ENCODE measurements around the gene NPFFR1.

The NPFFR1 gene

DNA sequence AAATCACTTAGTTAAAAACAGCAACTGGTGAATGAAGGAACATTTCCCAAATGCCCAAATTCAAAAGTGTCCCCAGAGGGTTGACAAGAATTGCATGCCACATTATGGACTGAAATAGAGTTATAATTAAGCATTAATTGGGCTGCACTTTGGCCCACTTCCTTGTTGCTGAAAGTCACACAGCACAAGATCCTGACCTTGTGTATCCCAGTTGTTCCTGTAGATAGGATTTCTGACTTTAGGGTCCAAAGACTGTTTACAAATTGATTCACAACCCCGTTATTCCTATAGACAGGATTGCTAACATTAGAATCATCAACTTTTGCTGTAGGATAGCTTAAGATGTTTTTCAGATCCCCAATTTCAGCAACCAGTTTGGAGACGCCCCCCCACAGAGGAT lies 31.5 kb upstream of the NPFFR1 start:
- no peak for DNase-seq (ENCODE audit: low spot score)

DNA sequence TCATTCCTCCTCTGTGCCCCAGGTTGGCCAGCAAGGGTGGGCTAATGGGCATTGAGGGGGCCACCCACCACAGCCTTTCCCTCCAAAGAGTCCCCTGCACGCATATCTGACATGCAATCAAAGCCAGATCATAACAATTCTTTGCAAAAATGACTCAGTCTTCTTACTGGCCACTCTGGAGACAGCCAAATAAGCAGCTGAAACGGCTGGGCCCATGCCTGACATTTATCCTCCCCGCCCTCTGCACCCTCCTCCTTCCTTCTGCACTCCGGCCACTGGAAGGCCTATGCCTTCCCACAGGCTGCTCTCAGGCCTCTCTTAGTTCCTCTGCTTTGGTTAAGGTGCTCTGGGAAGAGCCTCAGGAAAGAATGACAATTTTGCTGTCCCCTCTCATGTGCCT lies 29.2 kb upstream of the NPFFR1 start:
- no peak for DNase-seq (ENCODE audit: low spot score)

DNA sequence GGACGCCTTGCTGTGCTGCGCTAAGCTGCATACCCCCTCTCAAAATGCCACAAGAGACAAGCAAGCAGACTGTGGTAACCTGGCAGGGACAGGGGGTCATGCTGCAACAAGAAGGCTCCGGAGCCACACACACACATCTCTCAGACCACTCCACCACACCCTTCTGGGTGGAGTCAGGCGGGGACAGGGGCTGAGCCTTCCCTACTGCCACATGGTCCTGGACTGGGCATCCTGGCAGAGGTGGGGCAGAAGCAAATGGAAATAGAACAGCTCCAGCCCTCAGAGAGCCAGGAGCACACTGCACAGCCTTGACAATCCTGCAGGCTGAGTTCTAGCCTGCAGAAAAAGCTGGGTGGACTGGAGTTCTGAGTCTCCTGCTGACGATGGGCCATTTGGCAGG lies 28.4 kb upstream of the NPFFR1 start:
- no peak for DNase-seq (ENCODE audit: low spot score)

DNA sequence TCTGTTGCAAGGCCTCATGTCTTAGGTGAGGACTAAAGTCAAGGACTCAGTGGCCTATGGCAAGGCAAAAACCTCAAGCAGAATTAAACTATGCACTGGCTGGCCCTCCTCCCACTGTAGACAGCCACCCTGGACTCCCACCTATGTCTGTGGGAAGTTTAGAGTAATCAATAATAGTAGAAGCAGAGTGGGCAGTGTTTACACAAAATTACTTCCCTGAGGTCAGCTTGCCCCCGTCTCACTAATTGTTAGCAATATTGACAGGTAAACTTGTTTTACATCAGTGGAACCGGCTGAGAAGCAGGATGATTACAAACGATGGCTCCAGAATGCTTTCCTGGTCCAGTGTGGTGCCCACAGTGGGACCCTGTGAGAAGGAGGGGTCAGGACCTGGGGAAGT lies 27.9 kb upstream of the NPFFR1 start:
- no peak for DNase-seq (ENCODE audit: low spot score)

DNA sequence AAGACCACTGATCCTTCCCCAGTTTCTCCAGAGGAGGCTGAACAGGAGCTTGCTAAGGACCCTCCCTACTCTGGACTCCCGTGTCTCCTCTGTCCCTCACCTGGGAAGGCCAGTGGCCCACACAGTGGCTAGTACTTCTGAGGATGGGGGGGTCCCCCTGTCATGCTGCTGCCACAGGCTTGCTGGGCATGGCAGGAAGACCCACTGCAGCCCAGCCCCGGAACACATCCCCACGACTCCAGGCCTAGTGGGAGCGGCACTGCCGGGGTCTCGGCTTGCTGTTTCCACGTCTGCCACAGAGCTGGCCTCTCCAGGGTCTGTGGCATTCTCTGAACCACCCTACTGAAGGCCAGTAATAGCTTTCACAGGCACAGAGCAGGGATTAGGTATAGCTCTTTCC lies 25.9 kb upstream of the NPFFR1 start:
- DNase-seq (ENCODE audit: low spot score): no peak

DNA sequence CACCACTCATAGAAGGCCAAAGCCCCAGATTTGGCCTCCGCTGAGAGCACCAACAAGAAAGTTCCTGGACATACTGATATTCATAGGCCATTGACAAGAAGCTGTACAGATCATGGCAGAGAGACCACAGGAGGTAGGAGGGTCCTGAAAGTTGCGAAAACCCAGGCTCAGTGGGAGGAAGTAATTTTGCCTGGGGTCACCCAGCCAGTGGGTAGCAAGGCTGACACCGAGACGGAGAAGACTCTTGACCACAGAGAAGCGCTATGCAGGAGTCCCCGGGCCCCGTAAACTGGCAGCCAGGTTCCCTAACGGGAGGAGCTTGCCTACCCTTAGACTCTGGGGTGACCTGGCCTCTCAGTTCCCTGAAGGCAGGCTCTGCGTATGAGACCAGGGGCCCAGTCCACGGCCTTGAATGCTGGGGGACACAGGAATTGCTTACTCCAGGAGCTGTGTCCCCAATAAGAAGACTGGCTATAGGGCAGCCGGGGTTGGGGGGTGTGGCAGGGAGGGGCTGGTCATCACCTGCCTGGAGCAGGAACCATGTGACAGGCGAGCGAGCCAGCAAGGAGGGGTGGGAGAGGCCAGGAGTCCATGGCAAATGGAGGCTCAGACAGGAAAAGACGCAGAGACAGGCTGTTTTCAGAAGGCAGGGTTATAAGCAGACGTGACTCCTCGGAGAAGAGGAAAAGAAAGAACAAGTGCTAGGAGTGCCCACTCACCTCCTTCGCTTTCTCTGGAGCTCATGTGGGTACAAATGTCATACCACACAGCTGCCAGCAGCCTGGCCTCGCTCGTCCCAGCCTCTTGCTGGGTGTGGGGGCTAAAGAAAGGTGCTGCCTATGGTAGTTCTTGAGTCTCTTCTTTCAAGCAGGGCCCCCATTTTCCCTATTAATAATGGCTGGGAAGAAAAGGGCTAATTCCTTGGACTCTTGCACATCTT lies 24.6 kb upstream of the NPFFR1 start:
- no peak for DNase-seq (ENCODE audit: low spot score)

DNA sequence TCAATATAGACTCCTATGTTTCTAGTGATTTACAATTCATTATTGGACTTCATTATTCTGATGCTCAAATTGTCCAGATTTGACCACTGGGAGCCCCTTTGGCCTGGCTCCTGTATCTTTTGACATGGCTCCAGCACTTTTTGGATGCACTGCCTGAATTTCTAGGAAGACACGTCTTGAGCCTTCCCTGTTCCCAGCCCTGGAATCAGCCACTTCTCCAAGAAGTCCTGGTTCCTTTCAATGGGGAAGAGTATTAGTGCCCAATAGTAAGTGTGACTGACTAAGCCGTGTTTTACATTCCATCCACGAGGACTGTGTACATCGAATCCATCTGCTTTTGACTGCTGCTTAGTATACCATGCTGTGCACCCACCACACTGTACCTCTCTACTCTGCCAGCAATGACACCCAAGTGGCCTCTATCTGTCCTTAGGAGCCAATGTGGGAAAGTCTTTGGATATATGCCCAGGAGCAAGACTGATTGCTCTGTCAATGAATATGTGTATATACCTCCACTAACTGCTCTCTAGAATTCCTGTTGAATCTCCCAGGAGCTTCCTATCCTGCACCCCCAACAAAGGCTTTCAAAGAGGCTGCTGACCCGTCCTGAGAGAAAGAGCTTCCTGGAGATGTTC lies 23.2 kb upstream of the NPFFR1 start:
- no peak for DNase-seq (ENCODE audit: low spot score)

DNA sequence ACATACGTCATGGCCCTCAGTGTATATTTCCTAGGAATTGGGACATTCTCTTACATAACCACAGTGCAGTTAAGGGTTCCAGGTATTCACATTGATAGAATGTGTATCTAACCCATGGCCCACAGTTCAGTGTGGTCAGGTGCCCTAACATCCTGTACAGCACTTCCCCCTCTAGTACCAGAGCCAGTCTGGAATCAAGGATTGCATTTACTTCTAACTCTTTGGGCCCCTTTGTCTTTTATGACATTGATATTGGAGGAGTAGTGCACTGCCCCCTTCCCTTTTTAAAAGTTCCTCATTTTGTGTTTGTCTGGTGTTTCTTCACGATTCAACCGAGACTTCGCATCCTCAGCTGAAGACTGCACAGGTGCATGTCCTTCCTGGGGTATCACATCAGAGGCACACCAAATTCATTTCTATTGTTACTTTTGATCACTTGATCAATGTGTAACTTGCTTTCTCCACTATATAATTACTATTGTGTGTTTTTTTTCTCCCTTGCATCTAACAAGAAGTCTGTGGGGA lies 22.4 kb upstream of the NPFFR1 start:
- no peak for DNase-seq (ENCODE audit: low spot score)

DNA sequence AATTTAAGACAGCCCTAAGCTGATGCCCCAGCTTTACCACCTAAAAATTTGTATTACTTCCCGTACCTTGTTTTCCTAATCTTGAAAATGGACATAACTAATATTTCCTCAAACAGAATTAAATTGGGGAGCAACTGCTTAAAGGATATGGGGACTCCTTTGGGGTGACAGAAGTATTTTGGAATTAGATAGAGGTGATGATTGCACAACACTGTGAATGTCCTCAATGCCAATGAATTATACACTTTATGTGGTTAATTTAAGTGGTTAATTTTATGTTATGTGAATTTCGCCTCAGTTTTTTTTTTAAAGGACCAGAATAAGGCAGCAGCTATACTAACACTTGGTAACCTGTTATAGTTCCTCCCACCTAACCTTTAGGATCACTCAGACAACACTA lies 19.9 kb upstream of the NPFFR1 start:
- no peak for DNase-seq (ENCODE audit: low spot score)

DNA sequence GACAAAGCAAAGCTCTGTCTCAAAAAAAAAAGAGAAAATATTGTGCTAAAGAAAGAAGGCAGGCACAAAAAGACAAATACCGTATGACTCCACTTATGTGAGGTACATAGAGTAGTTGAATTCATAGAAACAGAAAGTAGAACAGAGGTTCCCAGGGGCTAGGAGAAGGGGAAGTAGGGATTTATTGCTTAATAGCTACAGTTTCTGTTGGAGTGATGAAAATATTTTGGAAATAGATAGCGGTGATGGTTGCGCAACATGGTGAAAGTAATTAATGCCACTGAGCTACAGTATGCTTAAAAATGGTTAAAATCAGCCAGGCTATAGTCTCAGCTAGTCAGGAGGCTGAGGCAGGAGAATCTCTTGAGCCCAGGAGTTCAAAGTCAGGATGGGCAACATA lies 18.5 kb upstream of the NPFFR1 start:
- peak; percentile 11 for DNase-seq (ENCODE audit: low spot score)

DNA sequence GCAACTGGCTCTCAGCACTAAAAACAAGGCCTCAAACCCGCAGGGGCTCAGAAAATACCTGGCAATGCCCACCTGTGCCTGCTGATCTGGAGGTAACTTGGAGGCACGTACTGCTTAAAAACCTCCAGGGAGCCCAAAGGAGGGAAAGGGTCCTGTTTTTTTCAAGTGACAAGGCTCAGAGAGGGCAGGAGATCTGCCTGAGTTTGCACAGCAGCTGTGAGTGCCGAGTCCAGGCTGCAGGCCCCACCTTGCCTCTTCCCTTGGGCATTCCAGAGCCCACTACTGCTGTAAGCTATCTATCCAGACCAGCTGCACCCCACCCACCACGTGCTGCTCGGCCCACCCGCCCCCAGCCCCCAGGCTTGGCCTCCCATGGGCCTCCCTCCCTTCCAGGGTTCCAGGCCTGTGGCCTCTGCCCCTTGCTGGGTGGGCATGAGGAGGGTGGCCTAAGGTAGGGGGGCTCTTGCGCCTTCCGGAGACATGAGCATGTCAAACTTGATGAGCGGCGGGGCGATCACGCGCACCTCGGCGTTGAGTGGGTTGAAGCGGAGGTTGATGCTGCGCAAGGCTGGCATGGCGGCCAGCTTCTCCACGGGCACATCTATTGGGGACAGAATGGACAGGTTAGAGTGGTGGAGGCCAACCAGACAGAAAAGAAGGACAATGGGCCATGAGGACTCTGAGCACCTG lies 17.2 kb upstream of the NPFFR1 start:
- no peak for DNase-seq (ENCODE audit: low spot score)

DNA sequence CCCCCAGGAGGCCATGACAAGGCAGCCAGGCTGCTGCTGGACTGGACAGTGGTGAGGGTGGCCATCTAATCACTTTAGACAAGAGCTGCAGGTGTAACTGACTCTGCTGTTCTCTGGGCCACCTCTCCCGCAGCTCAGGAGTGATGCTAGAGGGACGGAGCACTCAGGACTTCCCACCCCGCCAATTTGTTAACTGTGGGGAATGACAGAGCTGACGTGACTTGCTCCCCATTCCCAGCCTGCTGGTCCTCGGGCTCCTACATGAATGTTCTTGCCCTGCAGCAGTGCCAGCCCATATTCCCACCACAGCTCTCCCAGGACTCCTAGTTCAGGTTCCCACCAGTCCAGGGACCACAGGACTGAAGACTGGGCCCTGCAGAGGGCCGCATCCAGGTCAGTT lies 16.7 kb upstream of the NPFFR1 start:
- no peak for DNase-seq (ENCODE audit: low spot score)

DNA sequence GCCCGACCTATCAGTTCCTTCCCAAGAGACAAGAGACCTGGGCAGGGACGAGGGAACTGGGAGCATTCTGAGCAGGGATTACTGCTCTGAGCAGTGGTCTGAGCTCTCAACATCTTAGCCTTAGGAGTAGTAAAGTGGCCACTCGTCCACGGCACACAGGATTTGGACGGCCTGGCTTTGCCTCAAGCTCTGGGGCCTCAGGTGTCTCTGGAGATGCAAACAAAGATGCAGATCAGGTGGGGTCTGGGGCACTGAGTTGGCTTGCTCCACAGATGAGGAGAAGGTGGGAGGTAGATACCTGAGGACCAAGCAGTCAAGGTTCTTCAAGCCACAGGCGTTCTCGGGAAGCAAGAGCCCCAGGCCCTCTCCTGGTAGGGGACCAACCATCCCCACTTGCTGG lies 16.1 kb upstream of the NPFFR1 start:
- DNase-seq (ENCODE audit: low spot score): no peak

DNA sequence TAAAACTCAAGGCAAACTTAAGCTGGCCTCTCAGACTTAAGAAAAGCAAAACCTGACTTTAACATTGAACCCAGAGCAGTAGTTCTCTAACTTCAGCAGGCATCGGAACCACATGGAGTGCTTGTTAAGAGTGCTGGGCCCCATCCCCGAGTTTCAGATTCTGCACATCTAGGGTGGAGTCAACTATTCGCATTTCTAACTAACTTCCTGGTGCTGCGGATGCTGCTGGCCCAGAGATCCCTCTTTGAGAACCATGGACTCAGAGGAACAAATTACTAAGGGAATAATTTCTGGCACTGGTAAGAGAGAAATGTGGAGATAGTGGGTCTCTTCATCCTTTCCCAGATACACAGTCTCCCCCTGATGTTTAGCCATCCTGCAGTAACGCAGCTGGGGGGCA lies 14.6 kb upstream of the NPFFR1 start:
- DNase-seq (ENCODE audit: low spot score): no peak

DNA sequence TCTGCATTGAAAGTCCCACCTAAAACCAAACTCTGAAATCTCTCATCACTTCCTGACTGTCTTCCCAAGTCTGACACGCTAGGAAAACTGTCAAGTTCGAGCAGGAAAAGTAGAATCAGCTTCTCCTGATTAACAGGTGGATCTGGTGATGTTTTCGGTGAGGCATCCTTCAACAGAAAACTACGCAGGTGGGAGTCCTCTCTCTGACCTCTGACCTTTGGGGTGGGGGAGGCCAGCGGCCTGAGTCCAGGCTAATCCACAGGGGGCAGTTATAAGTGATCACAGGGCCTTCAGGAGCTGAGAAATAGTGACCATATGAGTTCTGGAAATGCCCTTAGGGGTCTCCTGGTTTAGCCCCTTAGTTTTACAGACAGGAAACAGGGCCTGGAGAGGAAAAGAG lies 13.4 kb upstream of the NPFFR1 start:
- no peak for DNase-seq (ENCODE audit: low spot score)

DNA sequence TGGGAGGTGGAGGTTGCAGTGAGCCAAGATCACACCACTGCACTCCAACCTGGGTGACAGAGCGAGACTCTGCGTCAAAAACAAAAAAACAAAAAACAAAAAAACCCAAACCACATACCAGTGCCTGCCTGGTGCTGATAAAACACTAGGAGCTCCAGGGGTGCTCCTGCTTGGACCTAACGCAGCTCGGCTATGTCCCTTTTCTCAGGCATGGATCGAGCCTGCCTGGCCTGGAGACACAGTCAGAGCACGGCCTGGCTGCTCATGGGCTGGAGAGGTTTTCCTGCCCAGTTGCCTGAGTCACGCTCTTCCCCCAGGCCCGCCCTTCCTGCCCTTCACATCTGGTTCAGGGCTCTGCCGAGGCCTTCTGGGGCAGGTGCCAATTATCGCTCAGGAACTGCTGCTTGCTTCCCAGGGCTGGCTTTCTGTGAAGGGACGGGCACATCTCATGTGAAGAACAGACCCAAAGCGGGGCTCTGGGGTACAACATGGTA lies 12.6 kb upstream of the NPFFR1 start:
- no peak for DNase-seq (ENCODE audit: low spot score)

DNA sequence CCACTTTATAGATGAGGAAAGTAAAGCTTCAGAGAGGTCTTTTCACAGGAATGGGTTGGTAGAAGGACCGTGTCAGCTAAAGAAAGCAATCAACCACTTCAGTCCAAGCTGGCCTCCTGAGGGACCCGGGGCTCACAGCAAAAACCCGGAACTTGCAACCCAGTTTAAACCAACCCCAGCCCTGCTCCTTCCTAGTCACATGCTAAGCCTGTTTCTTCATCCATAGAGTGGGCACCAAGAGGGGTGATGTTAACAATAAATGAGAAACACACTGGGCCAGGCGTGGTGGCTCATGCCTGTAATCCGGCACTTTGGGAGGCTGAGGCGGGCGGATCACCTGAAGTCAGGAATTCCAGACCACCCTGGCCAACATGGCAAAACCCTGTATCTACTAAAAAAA lies 12.1 kb upstream of the NPFFR1 start:
- DNase-seq (ENCODE audit: low spot score): no peak

DNA sequence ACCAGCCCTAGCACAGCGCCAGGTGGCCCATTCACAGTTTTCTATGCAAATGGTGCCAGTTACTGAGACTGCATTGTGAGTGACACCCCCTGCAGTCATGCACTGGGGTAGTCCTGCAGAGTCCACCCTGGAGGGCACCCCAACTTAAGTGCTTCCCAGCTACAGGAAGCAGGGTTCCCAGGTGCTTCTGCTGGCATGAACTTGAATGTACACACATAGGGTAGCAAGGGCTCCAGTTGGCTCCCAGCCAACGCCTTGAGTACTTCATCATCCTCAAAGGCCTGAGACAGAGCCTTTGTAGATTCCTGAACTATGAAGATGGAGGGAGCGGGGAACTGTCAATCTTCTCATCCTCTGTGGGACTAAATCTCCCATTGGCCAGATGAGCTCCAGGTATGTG lies 11.5 kb upstream of the NPFFR1 start:
- DNase-seq (ENCODE audit: low spot score): no peak

DNA sequence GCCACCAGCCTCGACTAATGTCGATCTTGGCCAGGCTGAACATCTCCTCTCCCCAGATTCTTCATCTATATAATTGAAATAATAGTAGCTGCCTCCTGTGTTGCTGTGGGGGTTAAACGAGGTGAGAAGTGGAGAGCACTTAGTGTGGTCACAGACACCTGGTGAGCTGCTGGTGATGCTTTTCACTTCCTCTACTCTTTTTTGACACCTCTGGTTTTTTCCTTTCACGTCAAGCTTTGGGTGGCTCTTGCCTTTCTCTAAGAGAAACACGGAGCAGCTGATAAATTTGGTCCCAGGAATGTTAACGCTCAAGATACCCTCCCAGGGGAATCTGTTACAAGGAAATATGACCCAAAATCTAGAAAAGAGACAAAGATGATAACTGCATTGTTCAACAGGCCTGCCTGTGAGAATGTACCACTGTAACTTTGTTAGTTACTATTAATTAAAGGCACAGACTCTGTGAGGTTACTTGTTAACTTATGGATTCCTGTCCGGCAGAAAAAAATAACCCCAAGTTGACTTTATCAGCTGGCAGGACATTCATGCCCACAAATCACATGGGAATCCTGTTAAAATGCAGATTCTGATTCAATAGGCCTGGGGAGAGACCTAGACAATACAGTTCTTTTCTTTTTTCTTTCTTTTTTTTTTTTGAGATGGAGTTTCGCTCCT lies 9.5 kb upstream of the NPFFR1 start:
- DNase-seq (ENCODE audit: low spot score): no peak

DNA sequence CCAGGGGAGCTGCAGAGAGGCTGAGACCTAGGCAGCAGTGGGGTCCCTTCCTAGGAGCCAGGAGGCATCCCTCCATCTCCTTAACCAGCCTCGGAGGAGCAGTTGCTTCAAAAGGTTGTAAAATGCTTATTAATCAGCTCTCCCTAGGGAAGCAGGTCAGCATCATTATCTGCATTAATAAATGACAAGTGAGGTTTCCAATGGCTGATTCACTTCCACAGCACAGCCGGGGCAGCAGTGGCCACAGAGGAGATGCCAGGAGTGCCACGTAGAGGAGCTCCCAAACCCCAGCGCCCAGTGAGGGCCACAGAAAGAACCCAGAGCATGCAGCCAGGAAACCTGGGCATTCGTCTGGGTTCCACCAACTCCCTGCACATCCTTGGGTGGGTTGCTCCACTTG lies 8.2 kb upstream of the NPFFR1 start:
- DNase-seq (ENCODE audit: low spot score): no peak

DNA sequence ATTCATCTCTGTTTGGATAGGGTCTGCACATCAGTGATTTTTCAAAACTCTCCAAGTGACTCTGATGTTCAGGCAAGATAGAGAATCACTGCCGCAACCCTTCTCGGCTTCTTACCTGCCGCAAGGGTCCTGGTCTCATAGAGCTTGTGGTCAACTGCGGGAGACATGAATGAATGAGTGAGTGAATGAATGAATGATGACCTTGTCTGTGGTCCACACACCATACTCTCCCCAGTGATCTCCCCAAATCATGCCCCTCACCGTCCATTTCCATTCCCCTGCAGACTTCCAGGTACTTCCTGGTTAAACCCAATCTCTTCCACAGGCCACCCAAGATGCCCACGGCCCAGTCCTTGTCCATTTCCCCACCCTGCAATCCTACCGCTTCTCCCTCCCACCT lies 5.9 kb upstream of the NPFFR1 start:
- no peak for DNase-seq (ENCODE audit: low spot score)

DNA sequence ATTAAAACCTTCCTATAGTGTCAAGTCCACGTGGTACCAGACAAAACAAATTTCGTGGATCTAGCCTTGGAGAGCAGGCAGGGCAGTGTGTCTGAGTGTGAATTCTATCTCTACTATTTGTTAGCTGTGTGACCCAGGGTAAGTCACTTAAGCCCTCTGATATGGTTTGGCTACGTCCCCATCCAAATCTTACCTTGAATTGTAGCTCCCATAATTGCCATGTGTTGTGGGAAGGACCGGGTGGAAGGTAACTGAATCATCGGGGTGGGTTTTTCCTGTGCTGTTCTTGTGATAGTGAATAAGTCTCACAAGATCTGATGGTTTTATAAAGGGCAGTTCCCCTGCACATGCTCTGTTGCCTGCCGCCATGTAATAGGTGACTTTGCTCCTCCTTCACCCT lies 2.8 kb upstream of the NPFFR1 start:
- DNase-seq (ENCODE audit: low spot score): no peak
